ENCODE measurements around the gene NOTCH1. TPM values are rescaled to one million over a fixed set of nuclear protein-coding genes. Genes with fewer than 3 reads are reported as not detected.
A peak's percentile ranks its signal among the peaks of the same experiment; 100 is the strongest.

The NOTCH1 gene
- polyA plus RNA-seq, 3 donors: 23.6 to 40.9 (median 36.2) TPM

DNA sequence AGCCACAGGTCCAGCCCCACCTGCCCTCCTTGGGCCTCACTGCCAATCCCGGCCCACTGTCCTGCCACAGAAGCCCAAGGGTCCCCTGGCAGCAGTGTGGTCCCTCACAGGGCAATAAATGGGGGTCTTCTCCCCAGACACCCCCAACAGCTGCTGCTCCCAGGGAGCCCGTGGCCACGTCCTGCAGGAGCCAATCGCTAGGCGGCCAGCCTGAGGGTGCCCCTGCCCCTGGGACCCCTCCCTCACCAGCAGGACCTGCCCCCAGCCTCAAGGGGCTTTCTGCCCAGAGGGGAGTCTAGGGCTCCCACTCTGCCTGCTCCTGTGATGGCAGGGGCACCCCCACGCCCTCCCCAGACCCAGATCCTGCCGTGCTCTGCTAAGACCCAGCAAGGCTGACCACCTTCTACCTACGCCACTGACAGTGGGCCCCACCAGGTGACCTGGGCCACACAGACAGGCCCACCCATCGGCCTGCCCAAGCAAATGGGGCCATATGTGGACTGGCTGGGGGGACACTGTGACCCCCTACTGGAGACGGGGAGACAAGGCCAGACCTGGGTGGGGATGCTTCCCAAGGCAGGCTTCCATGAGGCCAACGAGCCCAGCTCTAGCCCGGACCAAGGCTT is 17.0 kb downstream of the NOTCH1 start:
- no peak for DNase-seq (ENCODE audit: extremely low read depth in 1 of 11, low read depth in 9 of 11, low spot score in 4 of 11)

DNA sequence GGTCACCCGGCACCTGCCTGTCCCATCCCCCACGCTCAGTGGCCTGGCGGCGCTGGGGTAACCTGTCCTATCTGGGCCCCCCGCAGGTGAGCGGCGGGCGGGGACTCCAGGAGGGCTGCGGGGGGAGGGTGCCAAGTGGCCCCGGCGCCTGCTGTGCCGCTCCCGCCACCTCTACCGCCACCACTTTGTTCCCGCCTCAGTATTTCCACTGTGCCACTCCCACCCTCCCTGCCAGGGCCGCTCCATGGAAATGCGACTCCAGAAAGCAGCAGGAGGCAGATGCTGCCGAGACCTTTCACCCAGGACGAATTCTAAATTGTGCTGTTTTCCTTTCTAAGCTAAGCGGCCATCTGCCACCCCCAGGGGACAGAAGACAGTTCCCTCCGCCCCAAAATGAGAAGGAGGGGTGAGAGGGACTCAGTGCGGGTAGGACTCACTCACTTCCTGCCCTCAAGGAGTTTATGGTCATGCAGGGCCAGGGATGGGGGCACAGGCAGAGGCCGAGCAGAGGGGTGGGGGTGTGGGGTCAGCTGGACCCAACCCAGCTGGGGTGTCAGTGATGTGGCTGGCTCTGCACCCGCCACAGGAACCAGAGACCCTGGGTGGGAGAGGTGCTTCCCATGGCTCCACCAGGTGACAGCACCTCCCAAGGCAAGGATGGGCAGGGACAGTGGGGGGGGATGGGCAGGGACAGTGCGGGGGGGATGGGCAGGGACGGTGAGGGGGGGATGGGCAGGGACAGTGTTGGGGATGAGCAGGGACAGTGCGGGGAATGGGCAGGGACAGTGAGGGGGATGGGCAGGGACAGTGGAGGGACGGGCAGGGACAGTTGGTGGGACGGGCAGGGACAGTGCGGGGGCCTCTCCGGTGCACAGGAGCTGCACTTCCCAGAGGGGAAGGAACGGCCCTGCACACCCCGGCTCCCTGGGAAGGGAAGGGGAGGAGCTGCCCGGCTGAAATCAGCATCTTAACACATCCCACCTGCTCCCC is 17.8 kb downstream of the NOTCH1 start:
- no peak for DNase-seq (ENCODE audit: extremely low read depth in 1 of 11, low read depth in 9 of 11, low spot score in 4 of 11)

DNA sequence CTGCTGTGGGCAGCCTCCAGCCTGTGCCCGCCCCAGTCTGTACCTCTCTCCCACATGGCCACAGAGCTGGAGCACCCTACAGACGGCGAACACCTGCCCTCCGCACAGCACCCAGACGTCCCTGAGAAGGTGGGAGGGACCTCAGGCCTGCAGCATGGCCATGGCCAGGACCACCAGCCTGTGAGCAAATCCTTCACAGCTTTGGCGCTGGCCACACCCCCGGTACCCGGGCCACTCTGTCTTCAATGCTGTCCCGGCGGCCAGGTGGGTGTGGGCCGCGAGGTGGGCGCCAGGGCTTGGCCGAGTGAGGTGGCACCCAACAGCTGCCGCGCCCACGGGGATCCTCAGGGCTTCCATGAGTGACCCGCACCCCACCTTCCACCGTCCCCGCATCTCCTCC is 18.7 kb downstream of the NOTCH1 start:
- DNase-seq (ENCODE audit: extremely low read depth in 1 of 11, low read depth in 9 of 11, low spot score in 4 of 11): no peak

DNA sequence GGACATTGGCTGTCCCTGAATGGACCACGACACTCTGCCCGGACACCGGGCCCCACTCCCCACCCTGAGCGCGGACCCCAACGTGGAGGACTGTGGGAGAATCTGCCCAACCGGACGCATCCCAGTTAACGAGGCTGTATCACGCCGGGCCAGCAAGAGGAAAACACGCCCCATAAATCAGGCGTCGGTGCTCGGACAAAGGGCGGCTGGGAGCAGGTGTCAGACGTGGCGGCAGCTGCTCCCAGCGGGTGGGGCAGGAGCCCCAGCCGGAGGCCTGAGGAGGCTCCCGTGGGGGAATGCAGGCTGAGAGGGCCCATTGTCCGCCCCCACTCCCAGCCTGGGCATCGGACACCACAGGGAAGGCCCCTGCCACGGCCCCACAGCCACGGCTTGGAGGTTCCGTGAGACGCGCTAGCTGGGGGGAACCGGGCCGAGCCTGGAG is 19.2 kb downstream of the NOTCH1 start:
- no peak for DNase-seq (ENCODE audit: extremely low read depth in 1 of 11, low read depth in 9 of 11, low spot score in 4 of 11)

DNA sequence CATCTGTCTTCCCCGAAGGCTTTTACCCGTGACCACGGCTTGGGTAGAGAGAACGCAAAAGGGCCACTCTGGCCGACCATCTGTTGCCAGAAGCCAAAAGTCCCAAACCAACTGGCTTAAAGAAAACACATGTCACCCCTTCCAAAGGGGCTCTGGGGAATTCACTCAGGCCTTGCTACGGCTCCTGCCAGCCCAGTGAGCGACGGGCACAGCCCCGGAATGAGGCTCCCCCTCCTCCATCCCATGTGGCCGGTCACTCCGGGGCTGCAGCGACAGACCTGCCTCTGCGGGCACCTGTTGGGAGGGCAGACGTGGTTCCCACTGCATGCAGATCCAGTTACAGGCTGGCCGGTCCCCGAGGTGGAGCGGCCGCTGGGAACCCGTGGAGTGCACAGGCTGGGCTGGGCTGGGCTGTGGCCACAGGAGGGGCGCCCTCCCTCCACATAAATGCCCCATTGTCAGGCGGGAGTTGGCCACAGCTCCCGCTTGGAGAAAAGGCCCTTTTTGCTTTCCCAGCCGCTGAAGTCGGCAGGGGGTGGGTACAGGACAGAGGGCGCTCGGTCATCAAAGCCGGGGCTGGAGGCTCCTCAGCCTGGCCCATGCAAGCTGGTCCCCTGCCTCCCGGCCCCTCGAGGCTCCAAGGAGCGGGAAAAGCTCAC is 19.9 kb downstream of the NOTCH1 start:
- no peak for DNase-seq (ENCODE audit: extremely low read depth in 1 of 11, low read depth in 9 of 11, low spot score in 4 of 11)

DNA sequence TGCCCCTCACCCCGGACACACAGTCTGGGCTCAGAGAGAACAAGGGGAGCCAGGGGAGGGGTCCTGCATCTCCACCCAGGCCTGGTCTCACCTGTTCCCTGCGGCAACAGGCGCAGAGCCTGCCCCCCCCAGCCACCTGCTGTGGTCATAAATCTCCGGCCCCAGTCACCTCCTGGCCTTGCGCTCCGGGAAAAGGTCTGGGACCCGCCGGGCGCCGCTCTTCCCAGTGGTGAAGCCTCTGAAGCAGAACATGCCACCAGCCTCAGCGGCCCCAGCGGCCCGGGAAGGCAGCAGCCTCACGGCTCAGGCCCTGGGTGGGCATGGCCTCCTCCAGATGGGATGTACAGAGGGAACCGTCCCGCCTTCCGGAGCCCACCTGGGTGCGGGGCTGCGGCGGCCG is 20.6 kb downstream of the NOTCH1 start:
- DNase-seq (ENCODE audit: extremely low read depth in 1 of 11, low read depth in 9 of 11, low spot score in 4 of 11): no peak

DNA sequence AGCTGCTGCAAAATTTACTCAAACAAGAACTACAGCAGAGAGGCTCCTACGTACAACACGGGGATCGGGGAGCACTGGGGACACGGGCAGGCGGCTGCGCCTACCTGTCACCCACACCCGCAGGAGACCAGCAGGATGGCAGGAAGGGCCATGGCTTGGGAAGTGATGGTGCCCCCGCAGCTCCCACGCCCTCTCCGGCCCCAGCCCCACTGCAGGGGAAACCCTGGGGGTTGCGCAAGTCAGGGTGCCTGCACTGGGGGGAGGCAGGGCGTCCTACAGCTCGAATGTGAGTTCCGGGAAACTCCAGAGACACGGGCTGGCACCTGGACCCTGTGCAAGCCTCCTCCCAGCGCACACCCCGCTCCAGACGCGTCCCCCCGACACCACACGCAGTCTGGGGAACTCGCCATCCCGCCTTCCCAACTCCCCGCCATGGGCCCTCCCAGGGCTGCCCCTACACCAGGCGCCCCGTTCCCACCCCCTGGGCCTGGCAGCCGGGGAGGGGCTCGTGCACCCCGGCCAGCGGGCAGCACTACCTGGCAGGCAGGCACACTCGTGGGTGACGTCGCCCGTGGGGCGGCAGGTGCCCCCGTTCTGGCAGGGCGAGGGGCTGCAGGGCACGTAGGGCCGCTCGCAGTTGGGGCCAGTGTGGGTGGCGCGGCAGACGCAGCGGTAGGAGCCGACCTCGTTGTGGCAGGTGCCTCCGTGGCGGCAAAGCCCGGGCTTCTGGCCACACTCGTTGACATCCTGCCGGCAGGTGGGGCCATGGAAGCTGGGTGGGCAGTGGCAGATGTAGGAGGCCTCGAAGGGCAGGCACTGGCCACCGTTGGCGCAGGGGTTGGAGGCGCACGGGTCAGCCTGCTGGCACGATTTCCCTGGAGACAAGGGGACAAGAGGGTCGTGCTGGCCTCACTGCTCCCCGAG is 23.3 kb downstream of the NOTCH1 start:
- DNase-seq (ENCODE audit: extremely low read depth in 1 of 11, low read depth in 9 of 11, low spot score in 4 of 11): no peak

DNA sequence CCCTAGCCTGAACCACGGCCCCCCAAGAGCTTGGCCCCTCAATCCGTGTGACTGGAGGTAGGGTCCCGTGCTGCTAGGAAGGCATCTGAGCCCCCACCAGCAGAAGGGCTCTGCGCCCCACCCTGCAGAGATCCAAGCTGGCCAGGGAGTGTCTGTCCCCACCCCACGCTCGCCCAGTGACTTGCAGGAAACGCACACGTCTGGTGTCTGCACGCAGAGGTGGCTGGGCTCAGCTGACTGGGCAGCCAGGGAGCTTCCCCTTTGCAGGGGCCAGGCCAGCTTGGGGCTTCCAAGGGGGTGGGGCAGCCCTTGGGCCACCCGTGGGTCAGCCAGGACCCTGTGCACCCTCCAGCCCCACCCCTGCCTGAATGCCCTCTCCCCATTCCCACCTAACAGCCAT is 24.3 kb downstream of the NOTCH1 start:
- no peak for DNase-seq (ENCODE audit: extremely low read depth in 1 of 11, low read depth in 9 of 11, low spot score in 4 of 11)

DNA sequence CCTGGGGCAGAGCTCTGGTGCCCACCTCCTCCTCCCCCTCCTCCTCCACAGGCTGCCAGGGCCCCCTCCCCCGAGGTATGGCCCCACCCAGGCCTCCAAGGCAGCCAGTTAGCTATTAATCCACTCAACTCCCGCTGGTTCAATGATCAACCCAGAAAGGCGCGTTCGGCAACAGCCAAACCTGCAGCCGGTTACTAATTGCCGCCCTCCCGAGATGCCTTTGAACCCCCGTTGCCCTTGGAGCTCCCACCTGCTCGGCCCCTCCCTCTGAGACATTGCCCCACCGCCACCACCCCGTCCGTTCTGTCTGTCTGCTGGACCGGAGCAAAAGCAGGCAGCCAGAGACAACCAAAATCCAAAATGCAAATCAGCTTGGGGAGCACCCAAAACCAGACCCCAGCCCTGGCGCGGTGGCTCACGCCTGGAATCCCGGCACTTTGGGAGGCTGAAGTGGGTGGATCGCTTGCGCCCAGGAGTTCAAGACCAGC is 25.8 kb downstream of the NOTCH1 start:
- peak in 7 of 11 donors; percentile 60 to 89 (median 67) for DNase-seq (ENCODE audit: extremely low read depth in 1 of 11, low read depth in 9 of 11, low spot score in 4 of 11)

DNA sequence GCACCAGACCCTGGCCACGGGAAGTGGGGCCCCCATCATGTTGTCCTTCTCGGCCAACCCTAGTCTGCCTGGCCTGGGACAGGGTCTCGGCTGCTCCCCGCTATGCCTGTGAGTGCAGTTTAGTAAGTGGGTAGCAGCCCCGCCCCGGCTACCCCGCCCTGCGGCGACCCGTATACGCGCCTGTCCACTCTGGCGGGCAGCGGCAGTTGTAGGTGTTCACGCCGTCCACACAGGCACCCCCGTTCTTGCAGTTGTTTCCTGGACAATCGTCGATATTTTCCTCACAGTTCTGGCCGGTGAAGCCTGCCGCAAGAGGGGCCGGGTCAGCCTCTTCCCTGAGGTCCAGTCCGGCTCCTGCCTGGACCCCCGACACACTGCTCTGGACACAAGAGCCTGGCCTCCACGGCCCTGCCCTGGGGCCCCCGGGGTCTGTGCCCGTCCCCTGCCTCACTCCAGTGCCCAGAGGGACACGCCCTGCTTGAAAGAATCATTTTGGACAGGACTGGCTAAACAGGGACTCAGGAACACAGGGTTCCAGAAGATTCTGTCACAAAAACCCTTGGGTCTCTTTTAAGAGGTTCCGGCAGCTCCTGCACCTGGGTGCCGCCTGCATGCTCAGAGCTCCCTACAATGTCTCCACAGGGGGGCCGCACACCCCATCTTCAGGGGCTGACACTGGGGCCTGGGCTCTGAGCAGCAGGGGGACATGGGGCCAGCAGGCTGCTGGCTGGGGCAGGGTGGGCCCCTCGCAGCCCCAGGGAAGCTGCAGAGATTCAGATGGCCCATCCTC is 26.4 kb downstream of the NOTCH1 start:
- no peak for DNase-seq (ENCODE audit: extremely low read depth in 1 of 11, low read depth in 9 of 11, low spot score in 4 of 11)

DNA sequence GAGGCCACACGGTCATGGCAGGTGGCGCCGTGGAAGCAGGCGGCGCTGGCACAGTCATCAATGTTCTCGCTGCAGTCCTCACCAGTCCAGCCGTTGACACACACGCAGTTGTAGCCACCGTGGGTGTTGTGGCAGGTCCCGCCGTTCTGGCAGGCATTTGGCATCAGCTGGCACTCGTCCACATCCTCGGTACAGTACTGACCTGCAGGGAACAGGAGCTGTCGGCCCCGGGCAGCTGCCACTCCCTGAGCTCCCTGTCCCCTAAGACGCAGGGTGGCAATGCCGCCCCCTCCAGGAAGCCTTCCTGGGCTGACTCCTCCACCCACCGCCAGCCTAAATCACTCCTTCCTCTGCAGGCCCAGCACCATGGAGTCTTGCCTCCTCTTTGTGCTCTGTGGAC is 27.2 kb downstream of the NOTCH1 start:
- DNase-seq (ENCODE audit: extremely low read depth in 1 of 11, low read depth in 9 of 11, low spot score in 4 of 11): no peak

DNA sequence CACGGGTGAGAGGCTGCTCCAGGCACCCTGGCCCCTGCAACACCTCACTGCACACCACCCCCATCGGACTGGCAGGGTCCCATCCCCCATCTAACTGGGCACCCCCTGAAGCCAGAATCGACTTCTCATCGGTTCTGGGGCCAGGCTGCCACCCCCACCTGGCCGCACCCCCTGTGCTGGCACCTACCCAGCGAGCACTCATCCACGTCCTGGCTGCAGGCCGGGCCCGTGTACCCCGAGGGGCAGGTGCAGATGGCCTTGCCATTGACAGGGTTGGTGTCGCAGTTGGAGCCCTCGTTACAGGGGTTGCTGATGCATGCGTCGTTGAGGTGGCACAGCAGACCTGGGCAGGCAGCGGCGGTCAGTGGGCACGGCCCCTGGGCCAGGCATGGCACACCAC is 27.9 kb downstream of the NOTCH1 start:
- DNase-seq (ENCODE audit: extremely low read depth in 1 of 11, low read depth in 9 of 11, low spot score in 4 of 11): no peak

DNA sequence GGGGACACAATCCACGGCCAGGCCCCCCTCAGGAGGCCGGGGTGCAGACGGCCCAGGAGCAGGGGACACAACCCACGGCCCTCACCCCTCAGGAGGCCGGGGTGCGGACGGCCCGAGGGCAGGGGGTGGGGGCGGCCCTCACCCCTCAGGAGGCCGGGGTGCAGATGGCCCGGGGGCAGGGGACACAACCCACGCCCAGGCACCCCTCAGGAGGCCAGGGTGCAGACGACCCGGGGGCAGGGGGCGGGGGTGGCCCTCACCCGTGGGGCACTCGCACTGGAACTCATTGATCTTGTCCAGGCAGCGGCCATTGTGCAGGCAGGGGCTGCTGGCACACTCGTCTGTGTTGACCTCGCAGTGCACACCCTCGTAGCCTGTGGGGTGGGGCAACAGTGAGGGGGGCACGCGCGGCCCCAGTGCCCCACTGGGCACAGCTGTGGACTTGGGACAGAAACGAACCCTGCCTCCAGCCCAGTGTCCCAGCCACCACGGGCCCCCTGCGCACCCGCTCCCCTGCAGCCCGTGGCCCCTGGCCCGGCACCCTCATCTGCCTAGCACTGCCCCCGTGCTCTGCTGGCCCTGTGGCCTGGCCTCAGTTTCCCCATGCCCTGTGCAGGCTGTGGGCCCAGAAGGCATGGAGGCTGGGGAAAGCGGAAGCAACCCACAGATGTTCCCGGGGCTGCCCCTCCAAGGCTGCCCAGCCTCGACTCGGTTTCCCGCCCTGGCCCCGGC is 28.7 kb downstream of the NOTCH1 start:
- DNase-seq (ENCODE audit: extremely low read depth in 1 of 11, low read depth in 9 of 11, low spot score in 4 of 11): no peak

DNA sequence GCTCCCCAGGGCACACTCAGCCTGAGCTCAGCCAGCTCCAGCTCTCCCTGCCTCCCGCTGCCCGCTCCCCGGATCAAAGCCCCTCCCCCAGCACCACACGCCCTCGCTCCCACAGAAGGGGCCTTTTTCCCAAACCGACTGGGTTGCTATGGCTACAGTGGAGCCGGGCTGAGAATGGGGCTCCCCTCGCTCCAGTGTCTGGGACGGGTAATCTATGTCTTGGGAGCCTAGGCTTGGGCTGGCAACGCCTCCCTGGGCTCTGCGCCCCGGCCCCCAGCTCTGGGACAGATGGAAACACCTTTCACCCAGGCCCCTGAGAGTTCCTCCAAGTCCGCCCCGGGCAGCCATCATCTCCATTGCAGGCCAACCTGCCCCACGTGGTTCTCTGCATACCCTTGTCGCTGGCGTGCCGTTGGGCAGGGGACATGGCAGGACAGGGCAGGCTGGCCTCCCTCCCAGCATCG is 29.6 kb downstream of the NOTCH1 start:
- no peak for DNase-seq (ENCODE audit: extremely low read depth in 1 of 11, low read depth in 9 of 11, low spot score in 4 of 11)

DNA sequence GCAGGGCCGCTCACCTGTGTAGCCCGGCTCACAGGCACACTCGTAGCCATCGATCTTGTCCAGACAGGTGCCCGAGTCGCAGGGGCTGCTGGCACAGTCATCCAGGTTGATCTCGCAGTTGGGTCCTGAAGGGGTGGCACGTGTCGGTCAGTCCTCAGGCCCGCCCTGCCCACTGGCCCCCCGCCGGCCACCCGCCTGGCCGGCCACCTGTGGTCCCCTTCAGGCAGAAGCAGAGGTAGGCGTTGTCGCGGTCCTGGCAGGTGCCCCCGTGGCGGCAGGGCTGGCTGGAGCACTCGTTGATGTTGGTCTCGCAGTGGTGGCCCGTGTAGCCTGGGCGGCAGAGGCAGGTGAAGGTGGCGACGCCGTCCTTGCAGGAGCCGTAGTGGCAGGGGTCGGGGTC is 30.6 kb downstream of the NOTCH1 start:
- DNase-seq (ENCODE audit: extremely low read depth in 1 of 11, low read depth in 9 of 11, low spot score in 4 of 11): no peak

DNA sequence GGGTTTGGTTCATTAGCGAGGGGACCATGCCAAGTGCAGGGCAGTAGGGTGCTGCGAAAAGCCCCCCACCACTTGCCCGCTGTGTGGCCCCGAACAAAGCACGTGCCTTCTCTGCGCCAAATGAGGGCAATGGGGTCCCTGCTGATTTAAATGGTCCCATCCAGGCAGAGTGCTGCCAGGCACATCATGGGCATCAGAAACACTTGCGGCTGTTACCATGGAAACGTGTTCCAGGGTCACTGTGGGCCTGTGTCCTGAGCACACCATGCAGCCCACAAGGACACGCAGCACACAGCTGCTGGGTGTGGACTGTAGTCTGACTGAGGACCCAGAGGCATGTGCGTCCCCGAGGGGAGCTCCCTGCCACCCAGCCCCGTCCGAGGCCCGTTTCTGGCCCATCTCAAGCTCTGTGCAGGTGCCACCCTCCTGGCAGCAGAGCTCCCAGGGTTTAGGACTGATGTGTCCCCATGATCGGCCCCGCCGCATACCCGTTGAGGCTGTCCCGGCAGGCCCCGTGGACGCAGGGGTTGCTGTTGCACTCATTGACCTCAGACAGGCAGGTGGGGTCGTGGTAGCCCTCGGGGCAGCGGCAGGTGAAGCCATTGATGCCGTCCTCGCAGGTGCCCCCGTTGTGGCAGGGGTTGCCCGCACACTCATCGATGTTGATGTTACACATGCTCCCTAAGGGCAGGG is 31.7 kb downstream of the NOTCH1 start:
- DNase-seq (ENCODE audit: extremely low read depth in 1 of 11, low read depth in 9 of 11, low spot score in 4 of 11): no peak

DNA sequence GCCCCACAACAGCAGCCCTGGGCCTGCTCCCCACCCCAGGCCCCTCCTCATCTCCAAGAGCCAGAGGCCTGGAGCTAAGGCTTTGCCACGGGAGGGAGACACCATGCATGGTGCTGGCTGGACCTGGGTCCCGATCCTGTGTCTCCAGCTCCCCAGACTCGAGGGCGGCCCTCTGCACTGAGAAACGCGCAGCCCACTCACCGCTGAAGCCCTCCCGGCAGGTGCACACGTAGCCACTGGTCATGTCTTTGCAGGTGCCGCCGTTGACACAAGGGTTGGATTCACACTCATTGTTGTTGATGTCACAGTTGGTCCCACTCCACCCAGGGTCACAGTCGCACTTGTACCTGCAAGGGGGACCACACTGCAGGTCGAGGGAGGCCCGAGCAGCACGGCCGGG is 32.7 kb downstream of the NOTCH1 start:
- no peak for DNase-seq (ENCODE audit: extremely low read depth in 1 of 11, low read depth in 9 of 11, low spot score in 4 of 11)
